Psoas muscle (tissue), 8 donors: Measurements from ENCODE around the gene FAM50A. TPM values are rescaled to one million over a fixed set of nuclear protein-coding genes. Genes with fewer than 3 reads are reported as not detected.

Experiments used
- ATAC-seq, 4 donors: fragments of 200-7000 bp; cut with Tn5 transposase; one replicate each; pipeline ENCODE4 v1.9.1; 2020; ENCODE audit warnings: moderate library complexity in 3 of 4, mild to moderate bottlenecking in 2 of 4
- DNase-seq, 2 donors: peaks; one replicate each; pipeline ENCODE4 v3.0.0-alpha.2; 2020
- H3K27ac ChIP-seq: fragments of 200-600 bp; one replicate; pipeline ENCODE4 v1.8.0; 2022
- H3K27me3 ChIP-seq, 3 donors: fragments of 200-600 bp in 1 of 3; one replicate each; pipeline versions ENCODE4 v1.6.1 to v1.8.0; 2013 to 2022; ENCODE audit warnings: low read length in 2 of 3, mild to moderate bottlenecking in 2 of 3, moderate library complexity in 1 of 3; ENCODE audit not compliant: insufficient read depth in 3 of 3
- H3K36me3 ChIP-seq, 2 donors: fragments of 200-600 bp in 1 of 2; one replicate each; pipeline versions ENCODE4 v1.6.1 to v1.8.0; 2013 to 2022; ENCODE audit warnings: low read depth in 1 of 2, mild to moderate bottlenecking in 1 of 2, moderate library complexity in 1 of 2; ENCODE audit not compliant: insufficient read depth in 1 of 2
- H3K4me1 ChIP-seq: fragments of 200-600 bp; one replicate; pipeline ENCODE4 v1.8.0; 2022
- H3K4me3 ChIP-seq: fragments of 200-600 bp; one replicate; pipeline ENCODE4 v1.8.0; 2022; ENCODE audit warnings: mild to moderate bottlenecking
- H3K9me3 ChIP-seq: fragments of 200-600 bp; one replicate; pipeline ENCODE4 v1.8.0; 2022
- WGBS, 3 donors: extraction: QIAGEN DNeasy Blood & Tissue Kit; methylation state at CpG; one replicate each; pipeline versions ENCODE4 v1.1.6 to v1.1.7; 2013; 5-methylcytosine and 5-hydroxymethylcytosine counted together
- intact Hi-C, 2 donors: fragments of 100-400 bp; cut with DNase I; formaldehyde crosslinking; loops; one replicate each; pipeline versions ENCODE4 v1.11.0 to v1.14.2; 2022
- polyA plus RNA-seq, 3 donors: library from polyadenylated mRNA; stranded (reverse); fragments of 200-250 nt; gene quantifications; one replicate each; pipeline ENCODE4 v1.2.3, GENCODE V29; 2013
- total RNA-seq, 4 donors: library from RNA; stranded (reverse); fragmentation: NEBNext Ultra II Directional in 2 of 4; extraction: Animal tissue kit (Norgen Biotek cat#: 25700) in 2 of 4; gene quantifications; one replicate each; pipeline versions ENCODE4 v1.2.1 to v1.2.4, GENCODE V29; 2021 to 2023
- TF ChIP-seq, protein P1 (sequence below): fragments of 200-600 bp; IDR thresholded peaks from one replicate; pipeline ENCODE4 v1.8.0; 2022; ENCODE audit warnings: antibody characterized with exemption
- donor health status: healthy with polysubstance abuse.
- donor health status: DM: no; HTN: no; CAD: no; lungs with moderate emphysema.
- donor health status: Bipolar disorder and iron deficiency.
- donor health status: healthy.
- donor health status: DM: yes; HTN: yes; CAD: no.
- donor health status: DM: no; HTN: no; CAD: no.
- donor health status: DM: no; HTN: no; CAD: no.
- donor health status: DM: yes; HTN: yes; CAD: no.

FAM50A gene
- total and polyA plus RNA-seq, 7 donors, result 48.6 to 117 (median 59.6) TPM

DNA sequence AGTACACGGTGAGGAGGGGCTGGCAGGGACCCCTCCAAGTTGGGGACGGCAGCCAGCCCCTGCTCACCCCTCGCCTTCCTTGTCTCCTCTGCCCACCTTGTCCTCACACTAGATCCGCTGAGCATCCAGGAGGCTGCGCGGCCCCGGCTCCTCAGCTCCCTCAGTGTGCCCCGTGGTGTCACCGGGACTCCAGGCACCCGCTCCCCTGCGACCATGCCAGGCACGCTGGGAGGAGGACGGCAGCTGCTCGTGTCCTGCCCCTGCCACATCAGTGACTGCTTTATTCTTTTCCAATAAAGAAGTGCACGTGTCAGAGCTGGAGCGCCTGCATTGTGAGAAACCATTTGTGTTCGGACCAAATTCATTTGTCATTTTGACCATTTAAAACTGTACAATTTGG, 6.4 kb downstream of the FAM50A start:
- Histone ChIP-seq H3K9me3 (no peaks in the 10 kb centered on the region), H3K27ac (no peak overlapping the region), H3K36me3 (peaks cover 2 to 66% of the 10 kb centered on the region in 2 donors), H3K27me3 (no peaks in the 10 kb centered on the region), H3K4me1 (peaks cover 3% of the 10 kb centered on the region), H3K4me3 (no peak overlapping the region)
- TF ChIP-seq, protein P1, sequence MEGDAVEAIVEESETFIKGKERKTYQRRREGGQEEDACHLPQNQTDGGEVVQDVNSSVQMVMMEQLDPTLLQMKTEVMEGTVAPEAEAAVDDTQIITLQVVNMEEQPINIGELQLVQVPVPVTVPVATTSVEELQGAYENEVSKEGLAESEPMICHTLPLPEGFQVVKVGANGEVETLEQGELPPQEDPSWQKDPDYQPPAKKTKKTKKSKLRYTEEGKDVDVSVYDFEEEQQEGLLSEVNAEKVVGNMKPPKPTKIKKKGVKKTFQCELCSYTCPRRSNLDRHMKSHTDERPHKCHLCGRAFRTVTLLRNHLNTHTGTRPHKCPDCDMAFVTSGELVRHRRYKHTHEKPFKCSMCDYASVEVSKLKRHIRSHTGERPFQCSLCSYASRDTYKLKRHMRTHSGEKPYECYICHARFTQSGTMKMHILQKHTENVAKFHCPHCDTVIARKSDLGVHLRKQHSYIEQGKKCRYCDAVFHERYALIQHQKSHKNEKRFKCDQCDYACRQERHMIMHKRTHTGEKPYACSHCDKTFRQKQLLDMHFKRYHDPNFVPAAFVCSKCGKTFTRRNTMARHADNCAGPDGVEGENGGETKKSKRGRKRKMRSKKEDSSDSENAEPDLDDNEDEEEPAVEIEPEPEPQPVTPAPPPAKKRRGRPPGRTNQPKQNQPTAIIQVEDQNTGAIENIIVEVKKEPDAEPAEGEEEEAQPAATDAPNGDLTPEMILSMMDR, result no peak
- 76 to 85% (median 82%) methylated on average over 15 to 17 of the region's 17 CpGs for WGBS, 3 donors
- ATAC-seq, result no peak
- intact Hi-C loops, result no loop called here
- no peak for DNase-seq

DNA sequence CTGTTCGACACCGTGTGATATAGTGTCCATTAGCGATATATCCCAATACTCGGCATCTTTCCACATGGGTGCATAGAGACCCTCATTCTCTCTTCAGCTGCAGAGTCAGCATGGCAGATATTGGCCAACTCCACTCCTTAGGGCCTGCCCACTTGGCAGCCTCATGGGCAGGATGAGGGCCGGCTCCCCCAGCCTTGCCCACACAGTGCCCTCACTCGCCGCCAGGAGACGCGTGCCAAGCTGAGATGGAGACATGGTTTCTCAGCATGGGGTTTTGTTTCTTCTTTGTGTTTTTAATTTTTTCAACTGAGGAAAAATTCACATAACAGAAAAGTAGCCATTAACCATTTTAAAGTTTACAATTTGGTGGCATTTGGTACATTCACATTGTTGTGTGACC, 8.9 kb downstream of the FAM50A start:
- TF ChIP-seq, protein P1, result no peak
- H3K27ac ChIP-seq, result no peak overlapping the region
- 76 to 84% (median 81%) methylated on average over 9 of the region's 9 CpGs for WGBS, 3 donors
- no peak for DNase-seq
- ATAC-seq, result no peak
- no peaks in the 10 kb centered on the region for H3K27me3 ChIP-seq
- H3K36me3 ChIP-seq, result peaks cover 2 to 47% of the 10 kb centered on the region in 2 donors
- H3K4me3 ChIP-seq, result no peak overlapping the region
- H3K9me3 ChIP-seq, result no peaks in the 10 kb centered on the region
- intact Hi-C loops, result no loop called here
- H3K4me1 ChIP-seq, result no peaks in the 10 kb centered on the region

DNA sequence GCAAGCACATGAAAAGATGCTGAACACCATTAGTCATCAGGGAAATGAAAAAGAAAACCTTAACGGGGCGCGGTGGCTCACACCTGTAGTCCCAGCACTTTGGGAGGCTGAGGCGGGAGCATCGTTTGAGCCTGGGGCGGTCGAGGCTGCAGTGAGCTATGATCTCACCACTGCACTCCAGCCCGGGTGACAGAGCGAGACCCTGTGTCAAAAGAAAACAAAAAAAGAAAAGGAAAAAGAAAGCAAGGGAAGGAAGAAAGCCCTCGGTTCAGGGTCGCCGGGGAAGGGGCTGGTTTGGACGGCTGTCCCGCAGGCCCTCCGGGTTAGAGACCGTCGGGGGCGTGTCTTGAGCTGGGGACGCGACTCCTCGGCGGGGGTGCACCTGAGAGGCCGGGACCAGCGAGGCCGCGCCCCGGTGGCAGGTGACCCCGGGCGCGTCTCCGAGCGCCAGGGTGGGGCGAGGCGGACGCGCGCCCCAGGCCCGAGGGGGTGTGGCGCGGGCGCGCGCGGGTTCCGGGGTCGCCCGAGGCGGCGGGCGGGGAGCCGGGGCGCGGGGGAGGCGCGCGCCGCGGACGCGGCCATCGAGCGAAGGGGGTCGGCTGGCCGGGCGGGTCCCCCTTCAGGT, 13.7 kb downstream of the FAM50A start:
- TF ChIP-seq, protein P1, result no peak
- ATAC-seq (peak; percentile 22 to 53 (median 46)), DNase-seq (no peak)
- 4 to 32% (median 12%) methylated on average over 17 to 65 of the region's 65 CpGs for WGBS, 3 donors
- intact Hi-C loops, result no loop called here
- peak overlapping the region; percentile 69 for H3K4me3 ChIP-seq
- no peaks in the 10 kb centered on the region for H3K9me3 ChIP-seq
- H3K27ac ChIP-seq, result peak overlapping the region; percentile 41
- no peaks in the 10 kb centered on the region for H3K4me1 ChIP-seq
- no peaks in the 10 kb centered on the region for H3K27me3 ChIP-seq
- H3K36me3 ChIP-seq, result peaks cover 0 to 13% of the 10 kb centered on the region in 2 donors

DNA sequence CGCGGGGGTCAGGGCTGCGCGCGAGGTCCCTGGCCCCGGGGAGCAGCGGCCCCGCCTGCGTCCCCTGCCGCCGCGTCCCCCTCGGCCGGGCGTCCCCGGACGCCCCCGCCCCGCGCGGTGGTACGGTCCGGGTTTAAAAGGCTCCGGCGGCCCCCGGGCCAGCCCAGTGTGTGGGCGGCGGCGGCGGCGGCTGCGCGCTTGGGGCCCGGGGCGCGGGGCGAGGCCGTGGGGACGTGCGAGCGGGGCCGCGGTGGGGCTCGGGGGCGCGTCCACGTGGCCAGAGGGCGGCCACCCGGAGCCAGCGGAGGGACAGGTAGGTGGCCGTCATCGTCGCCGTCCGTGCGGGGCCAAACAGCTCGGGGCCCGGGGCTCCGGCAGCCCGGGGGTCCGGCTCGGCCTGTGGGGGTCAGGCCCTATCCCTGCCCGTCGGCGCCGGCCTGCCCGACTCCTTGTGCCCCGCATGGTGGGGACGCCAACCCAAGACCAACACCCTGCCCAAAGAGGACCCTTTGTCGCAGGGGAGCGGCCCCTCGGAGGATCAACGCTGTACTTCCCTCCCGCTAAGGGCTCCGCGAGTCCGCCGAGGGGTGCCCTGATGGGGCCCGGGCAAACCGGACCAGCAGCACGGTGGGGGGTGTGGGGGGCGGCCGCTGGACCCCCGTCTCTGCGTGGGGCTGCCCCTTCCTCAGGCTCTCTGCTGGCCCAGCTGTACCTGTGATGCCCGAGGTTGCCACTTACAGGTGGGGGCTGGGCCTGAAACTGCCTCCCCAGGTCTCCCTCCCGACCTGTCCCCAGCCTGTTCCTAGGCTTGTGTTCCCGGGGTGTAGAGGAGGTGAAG, 14.4 kb downstream of the FAM50A start, which contains the start of gene PLXNA3:
Gene PLXNA3, plus strand, starts transcription at position 166 of the 838 bp plus-strand sequence. CDS start 1,903 bp downstream, outside the sequence.
- WGBS, 3 donors, result 2 to 38% (median 20%) methylated on average over 1 to 84 of the region's 88 CpGs
- Histone ChIP-seq H3K4me3 (peak within 1 kb of the TSS; percentile 69), H3K27me3 (no peaks in the 10 kb centered on the region), H3K9me3 (no peaks in the 10 kb centered on the region), H3K27ac (peak within 1 kb of the TSS; percentile 41), H3K4me1 (no peaks in the 10 kb centered on the region), H3K36me3 (peaks cover 0 to 6% of the 10 kb centered on the region in 2 donors)
- intact Hi-C loops, result no loop called here
- TF ChIP-seq, protein P1, result no peak
- DNase-seq, result peak; percentile 53 to 68
- peak; percentile 53 to 75 (median 65) for ATAC-seq
